ENCODE data around the gene CAMK2D.

DNA sequence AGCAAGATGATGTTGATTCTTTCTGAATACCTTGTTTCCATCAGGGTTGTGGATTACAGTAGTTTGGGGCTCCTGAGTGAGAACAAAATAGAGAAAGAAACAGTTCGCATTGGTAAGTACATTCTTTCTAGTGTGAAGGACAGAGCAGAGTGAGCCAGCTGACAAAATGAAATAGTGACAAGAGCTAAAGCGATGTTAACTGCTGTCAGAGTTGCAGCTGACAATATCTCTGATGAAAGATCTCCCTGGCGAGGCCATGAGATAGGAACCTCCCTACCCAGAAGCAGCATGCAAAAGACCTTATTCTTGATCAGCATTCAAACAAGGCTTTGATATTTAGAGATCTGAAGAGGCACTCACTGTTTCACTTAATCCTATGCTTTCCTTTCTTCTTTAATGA lies 258.6 kb downstream of the CAMK2D start:
- TF ChIP-seq, protein P1, sequence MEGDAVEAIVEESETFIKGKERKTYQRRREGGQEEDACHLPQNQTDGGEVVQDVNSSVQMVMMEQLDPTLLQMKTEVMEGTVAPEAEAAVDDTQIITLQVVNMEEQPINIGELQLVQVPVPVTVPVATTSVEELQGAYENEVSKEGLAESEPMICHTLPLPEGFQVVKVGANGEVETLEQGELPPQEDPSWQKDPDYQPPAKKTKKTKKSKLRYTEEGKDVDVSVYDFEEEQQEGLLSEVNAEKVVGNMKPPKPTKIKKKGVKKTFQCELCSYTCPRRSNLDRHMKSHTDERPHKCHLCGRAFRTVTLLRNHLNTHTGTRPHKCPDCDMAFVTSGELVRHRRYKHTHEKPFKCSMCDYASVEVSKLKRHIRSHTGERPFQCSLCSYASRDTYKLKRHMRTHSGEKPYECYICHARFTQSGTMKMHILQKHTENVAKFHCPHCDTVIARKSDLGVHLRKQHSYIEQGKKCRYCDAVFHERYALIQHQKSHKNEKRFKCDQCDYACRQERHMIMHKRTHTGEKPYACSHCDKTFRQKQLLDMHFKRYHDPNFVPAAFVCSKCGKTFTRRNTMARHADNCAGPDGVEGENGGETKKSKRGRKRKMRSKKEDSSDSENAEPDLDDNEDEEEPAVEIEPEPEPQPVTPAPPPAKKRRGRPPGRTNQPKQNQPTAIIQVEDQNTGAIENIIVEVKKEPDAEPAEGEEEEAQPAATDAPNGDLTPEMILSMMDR (IDR thresholded peaks at IDR 0.05): no peak
- TF ChIP-seq POLR2A (IDR thresholded peaks at IDR 0.05): no peak
